HG03354 (cell line): ENCODE results near the gene STYXL1.
"Not testable (repeated sequence)": the region's sequence is repeated elsewhere in the genome, so short reads cannot be mapped to it uniquely, and the experiment has no call there.

Experiments used
- ATAC-seq: cut with Tn5 transposase; IDR thresholded peaks from one replicate; pipeline ENCODE4 v1.9.1; 2021; ENCODE audit warnings: mild to moderate bottlenecking; ENCODE audit not compliant: unreplicated experiment, poor library complexity, severe bottlenecking

STYXL1 gene, protein sequence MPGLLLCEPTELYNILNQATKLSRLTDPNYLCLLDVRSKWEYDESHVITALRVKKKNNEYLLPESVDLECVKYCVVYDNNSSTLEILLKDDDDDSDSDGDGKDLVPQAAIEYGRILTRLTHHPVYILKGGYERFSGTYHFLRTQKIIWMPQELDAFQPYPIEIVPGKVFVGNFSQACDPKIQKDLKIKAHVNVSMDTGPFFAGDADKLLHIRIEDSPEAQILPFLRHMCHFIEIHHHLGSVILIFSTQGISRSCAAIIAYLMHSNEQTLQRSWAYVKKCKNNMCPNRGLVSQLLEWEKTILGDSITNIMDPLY

DNA sequence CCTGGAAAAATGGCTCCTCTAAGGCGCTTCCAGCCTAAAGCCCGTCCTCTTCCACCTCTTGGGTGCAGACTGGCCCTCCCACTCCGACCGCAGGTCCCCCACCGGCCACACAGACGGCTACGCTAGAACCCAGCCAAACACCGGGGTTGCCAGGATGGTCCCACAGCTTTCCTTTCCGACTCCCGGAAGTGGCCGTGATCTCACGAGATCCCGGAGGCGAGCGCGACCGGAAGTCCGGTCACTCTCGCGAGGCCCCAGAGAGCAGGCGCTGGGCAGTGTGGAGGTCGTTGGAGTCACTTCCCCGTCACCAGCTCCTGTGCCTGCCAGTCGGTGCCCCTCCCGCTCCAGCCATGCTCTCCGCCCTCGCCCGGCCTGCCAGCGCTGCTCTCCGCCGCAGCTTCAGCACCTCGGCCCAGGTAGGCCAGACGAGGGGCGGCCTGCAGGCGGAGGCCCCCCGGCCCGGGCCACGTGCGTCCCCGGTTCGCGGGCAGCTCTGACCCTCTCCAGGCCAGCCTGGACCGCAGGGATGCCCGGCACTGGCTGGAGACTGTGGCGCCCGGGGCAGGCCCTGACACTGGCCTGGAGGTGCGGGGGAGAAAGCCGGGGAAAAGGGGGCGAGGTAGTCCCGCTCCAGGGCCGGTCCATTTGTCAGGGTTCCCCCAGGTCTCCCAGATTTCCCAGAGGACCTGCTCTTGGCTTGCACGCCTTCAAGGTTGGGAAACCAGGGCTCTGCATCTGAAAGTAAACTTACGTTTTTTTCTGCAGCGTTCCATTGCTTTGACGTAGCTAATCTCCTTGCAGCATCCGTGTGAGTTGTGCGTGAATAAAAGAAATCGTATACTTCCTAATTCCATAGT, at the start of gene STYXL1, which contains the start of gene MDH2:
TSS of gene STYXL1 (minus strand) at position 190 of the 857 bp plus-strand sequence. CDS start 17,477 bp downstream, outside the sequence.
TSS of gene MDH2 (plus strand) at position 296 of the 857 bp plus-strand sequence. CDS start at position 351, 55 bp downstream.
- ATAC-seq: peak; percentile 96

DNA sequence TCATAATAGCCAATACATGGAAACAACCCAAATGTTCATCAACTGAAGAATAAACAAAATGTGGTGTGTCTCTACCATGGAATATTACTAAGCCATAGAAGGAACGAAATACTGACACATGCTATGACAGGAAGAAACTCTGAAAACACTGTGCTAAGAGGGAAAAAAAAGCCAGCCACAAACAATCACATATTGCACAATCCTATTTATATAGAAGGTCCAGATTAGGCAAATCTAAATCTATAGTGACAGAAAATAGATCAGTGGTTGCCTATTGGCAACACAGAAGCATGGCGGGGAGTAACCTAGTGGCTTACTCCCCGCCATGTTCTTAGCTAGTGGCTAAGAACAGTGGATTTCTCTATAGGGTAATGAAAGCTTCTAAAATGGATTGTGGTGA, 48.1 kb upstream of the STYXL1 start:
- ATAC-seq: no peak

DNA sequence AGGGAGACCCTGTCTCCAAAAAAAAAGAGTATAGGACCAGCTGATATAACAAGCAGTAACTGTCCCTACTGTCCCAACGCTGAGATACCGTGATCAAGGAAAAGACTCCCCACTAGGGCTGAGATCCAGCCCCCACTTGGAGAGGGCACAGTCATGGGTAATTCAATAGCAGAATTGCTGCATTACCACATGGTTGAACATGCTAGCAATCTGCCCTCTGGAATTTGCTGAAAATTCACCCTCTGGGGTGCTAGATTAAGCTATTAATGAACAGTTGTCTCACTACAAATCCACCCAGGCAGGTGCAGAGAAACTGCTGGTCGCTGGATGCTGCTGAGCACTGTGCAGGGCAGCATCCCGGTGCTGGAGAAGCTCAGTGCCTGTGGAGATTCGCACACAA, 46.5 kb upstream of the STYXL1 start:
- ATAC-seq: not testable (repeated sequence)

DNA sequence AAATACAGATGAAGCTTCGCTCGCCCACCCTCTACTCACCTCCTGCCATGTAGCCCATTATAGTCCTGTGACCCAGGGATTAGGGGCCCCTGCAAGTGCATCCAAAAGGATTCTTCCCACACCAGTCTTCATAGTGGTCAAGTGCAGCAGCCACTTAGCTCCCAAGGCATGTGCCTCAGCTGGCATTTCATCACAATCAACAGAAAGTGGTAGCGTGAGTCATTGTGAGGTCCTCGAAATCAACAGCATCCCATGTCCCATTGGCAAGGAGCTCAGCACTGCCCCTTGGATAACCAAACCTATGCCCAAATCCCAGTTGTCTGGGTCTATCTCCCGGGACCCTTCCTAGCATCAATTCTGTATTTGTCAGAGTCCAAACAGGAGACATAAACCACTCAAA, 45.7 kb upstream of the STYXL1 start:
- not testable (repeated sequence) for ATAC-seq

DNA sequence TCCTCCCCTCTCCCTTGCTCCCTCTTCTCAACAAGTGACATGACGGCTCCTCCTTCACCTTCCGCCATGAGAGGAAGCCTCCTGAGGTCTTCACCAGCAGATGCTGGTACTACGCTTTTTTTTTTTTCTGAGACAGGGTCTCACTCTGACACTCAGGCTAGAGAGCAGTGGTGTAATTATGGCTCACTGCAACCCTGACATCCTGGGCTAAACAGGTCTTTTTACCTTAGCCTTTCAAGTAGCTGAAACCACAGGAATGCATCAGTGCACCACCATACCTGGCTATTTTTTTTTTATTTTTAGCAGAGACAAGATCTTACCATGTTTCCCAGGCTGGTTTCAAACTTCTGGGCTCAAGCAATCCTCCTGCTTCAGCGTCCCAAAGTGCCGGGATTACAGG, 43.7 kb upstream of the STYXL1 start:
- no peak for ATAC-seq

DNA sequence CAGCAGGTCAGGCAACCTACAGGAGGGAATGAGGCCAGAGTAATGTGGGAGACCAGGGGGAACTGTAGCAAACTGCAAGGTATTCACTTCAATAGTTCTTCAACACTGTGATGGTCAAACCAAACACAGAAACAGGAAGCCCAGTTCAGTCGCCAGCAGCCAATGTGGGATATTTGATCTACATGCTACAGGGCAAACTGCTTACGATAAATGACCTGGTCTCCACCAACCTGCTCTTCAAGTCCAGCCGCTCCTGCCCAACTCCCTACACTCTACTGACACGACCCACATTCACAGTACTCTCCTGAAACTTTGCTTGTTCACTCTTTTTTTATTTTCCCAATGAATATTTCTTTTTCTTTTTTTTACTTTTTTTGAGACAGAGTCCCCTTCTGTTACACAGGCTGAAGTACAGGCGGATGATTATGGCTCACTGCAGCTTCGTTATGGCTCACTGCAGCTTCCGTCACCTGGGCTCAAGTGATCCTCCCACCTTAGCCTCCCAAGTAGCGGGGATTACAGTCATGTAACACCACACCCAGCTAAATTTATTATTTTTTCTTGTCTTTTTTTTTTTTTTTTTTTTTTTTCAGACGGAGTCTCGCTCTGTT, 42.2 kb upstream of the STYXL1 start:
- no peak for ATAC-seq

DNA sequence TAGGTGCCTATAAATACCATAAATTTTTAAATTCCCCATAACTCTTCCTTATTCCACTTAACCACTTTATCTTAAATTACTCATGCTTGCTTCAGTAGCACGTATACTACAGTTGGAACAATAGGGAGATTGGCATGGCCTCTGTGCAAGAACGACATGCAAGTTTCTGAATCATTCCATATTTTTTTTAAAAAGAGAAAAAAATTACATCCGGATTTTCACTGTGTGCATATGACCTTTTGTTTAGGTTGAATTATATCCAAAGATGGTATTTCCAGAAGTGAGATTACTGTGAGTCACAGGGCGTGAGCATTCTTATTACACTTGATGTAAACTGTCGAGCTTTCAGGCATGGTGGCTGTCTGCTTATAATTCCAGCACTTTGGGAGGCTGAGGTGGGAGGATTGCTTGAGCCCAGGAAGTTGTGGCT, 39.6 kb upstream of the STYXL1 start:
- ATAC-seq: not testable (repeated sequence)

DNA sequence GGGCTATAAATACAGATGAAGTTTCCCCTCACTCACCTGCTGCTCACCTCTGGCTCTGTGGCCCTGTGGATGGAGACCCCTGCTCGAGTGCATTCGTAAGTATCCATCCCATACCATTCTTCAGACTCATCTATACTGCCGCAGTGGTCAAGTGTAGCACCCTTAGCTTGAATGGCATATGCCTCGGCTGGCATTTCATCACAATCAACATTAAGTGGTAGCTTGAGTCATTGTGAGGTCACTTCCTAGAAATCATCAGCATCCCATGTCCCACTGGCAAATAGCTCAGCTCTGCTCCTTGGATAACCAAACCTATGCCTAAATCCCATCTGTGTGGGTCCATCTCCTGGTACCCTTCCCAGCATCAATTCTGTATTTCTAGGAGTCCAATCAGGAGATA, 38.3 kb upstream of the STYXL1 start:
- no peak for ATAC-seq

DNA sequence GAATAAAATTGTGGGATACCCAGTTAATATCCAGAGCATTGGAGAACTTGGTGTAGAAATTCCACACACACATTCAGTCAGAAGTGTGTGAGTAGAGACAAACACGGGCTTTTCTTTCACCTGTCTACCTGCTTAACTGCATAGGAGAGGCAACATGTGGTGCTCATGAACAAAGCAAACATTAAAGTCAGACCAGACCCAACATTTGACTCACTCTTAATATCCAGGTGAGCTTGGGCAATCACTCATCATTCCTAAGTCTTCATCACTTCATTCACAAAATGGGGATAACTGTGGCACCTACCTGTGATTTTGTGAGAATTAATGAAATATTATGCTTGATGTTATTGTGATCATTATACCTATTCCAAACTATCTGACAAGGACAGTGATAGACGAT, 36.3 kb upstream of the STYXL1 start:
- ATAC-seq: not testable (repeated sequence)

DNA sequence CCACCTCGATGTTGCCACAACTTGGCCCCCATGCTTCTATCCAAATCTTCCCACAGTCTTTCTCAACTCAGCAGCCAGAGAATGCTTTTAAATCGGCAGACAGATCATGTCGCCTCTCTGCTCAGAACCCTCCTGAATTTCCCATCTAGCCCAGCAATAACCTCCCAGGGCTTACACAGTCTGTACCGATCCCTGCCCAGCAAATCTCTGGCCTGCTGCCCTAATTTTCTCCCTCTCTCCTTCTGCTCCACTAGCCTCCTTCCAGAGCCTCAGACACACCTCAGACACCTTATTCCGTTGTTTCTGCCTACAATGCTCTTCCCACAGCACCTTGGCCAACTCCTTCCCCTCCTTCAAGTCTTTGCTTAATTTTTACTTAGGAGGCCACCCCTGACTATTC, 32.4 kb upstream of the STYXL1 start:
- ATAC-seq: no peak

DNA sequence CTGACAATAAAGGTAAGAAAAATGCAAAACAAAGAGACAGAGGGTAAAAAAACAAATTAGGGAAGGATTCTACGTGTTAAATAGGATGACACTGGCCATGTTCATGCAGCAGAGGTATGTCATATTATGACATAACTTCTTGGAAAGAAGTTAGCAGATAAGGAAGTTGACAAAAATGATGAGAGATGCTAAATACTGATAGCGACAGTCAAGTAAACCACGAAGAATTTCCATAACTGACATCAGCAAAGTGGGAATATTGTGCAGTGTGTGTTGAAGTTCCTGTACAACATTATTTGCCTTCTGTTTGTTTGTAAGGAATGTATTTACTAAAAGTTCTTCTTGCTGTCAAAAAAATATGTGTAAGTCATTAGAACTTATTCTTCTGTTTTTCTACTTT, 29.6 kb upstream of the STYXL1 start:
- no peak for ATAC-seq

DNA sequence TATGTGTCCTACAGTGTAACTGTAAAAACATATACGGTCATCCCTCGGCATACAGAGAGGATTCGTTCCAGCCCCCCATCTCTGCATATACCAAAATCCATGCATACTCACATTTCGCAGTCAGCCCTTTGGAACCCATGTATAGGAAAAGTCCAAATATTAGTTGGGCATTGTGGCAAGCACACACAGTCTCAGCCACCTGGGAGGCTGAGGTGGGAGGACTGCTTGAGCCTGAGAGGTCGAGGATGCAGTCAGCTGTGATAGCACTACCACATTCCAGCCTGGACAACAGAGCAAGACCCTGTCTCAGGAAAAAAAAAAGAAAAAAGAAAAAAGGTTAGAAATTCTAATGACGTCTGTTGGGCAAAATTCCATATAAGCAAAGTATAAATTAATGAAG, 29.2 kb upstream of the STYXL1 start:
- no peak for ATAC-seq

DNA sequence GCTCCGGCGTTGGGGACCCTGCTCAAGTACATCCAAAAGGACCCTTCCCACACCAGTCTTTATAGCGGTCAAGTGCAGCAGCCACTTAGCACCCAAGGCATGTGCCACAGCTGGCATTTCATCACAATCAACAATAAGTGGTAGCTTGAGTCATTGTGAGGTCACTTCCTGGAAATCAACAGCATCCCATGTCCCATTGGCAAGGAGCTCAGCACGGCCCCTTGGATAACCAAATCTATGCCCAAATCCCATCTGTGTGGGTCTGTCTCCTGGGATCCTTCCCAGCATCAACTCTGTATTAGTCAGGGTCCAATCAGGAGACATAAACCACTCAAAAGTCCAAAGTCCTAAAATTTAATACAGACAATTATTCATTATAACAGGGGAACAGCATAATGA, 27.2 kb upstream of the STYXL1 start:
- ATAC-seq: no peak

DNA sequence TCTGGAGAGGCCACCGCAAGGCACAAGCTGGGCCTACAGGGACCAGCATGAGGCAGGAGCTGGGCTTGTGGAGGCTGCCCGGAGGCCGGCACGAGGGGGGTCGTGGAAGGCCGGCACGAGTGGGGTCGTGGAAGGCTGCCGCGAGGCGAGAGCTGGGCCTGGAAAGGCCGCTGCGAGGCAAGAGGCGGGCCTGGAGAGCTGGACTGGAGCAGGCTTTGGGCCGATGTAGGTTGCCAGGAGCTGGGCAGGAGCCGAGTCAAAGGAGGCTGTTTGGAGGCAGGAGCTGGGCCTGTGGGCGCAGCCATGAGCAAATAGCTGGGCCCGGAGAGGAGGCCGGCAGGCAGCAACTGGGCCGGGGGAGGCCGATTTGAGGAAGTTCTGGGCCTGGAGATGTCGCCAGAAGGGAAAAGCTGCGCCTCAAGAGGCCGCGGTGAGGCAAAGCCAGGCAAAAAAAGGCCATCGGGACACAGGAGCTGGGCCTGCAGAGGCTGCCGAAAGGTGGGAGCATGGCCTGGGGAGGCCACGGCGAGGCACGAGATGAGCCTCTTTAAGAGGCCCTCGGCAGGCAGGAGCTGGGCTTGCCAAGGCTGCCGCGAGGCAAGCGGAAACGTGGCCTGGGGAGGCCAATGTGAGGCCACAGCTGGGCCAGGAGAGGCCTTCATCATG, 26.6 kb upstream of the STYXL1 start:
- no peak for ATAC-seq

DNA sequence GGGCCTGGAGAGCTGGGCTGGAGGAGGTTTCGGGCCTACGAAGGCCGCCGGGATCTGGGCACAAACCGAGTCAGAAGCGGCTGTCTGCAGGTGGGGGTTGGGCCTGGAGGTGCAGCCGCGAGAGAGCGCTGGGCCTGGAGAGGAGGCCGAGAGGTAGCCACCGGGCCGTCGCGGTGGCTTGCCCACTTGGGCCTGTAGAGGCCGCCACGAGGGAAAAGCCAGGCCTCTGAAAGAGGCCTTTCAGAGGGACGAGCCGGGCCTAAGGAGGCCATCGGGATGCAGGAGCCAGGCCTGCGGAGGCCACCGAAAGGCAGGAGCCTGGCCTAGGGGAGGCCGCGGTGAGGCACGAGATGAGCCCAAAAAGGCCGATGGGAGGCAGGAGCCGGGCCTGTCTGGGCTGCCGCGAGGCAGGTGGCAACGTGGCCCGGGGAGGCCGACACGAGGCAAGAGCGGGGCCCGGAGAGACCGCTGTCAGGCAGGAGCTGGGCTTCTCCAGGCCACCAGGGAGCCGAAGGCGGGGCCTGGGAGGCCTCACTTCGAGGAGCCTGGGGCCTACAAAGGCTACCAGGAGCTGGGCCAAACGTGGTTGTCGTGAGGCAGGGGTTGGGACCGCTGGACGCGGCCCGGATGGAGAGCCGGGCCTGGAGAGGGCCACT, 25.7 kb upstream of the STYXL1 start:
- ATAC-seq: no peak

DNA sequence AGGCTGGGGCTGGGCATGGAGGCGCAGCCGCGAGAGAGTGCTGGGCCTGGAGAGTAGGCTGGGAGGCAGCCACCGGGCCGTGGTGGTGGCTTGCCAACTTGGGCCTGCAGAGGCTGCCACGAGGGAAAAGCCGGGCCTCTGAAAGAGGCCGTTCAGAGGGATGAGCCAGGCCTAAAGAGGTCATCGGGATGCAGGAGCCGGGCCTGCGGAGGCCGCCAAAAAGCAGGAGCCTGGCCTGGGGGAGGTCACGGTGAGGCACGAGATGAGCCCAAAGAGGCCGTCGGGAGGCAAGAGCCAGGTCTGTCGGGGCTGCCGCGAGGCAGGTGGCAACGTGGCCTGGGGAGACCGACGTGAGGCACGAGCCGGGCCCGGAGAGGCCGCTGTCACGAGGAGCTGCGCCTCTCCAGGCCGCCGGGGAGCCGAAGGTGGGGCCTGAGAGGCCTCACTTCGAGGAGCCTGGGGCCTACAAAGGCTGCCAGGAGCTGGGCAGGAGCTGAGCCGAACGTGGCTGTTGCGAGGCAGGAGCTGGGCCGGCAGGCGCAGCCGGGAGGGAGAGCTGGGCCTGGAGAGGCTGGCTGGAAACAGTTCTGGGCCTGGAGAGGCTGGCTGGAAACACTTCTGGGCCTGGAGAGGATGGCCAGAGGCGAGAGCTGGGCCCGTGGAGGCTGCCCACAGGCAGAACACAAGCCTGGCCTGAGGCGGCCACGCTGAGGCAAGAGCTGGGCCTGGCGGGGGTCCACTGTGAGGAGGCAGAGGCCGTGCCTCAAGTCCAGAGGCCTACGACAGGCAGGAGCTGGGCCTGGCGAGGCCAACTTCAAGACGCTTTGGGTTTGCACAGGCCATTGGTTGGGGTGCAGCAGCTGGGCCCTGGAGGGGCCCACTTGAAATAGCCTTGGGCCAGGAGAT, 24.7 kb upstream of the STYXL1 start:
- no peak for ATAC-seq

DNA sequence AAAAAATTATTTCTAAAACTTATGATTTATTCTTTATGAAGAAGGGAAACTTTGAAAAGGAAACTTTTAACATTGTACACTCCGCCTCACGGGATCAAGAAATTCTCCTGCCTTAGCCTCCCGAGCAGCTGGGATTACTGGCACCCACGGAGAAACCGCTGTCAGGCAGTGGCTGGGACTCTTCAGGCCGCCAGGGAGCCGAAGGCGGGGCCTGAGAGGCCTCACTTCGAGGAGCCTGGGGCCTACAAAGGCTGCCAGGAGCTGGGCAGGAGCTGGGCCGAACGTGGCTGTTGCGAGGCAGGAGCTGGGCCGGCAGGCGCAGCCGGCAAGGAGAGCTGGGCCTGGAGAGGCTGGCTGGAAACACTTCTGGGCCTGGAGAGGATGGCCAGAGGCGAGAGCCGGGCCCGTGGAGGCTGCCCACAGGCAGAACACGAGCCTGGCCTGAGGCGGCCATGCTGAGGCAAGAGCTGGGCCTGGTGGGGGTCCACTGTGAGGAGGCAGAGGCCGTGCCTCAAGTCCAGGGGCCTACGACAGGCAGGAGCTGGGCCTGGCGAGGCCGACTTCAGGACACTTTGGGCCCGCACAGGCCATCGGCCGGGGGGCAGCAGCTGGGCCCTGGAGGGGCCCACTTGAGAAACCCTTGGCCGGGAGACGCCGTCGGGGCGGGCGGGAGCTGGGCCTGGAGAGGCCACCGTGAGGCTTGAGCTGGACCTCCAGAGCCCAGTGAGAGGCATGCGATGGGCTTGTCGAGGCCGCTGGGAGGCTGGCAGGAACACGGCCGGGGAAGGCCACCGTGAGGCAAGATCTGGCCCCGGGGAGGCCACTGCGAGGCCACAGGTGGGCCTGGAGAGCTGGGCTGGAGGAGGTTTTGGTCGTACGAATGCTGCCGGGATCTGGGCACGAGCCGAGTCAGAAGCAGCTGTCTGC, 23.8 kb upstream of the STYXL1 start:
- ATAC-seq: no peak
